HEK293 (cell line): ENCODE results near the gene CDCA4.

Experiments used
- CTCF ChIA-PET: fragments of 350-600 bp; formaldehyde crosslinking; extraction: SDS; loops from one replicate; lab custom pipeline; 2021; ENCODE audit warnings: antibody characterized with exemption; lab: Yijun Ruan, JAX
- POLR2A ChIA-PET: fragments of 300-600 bp; formaldehyde crosslinking; extraction: SDS; loops from one replicate; lab custom pipeline; 2020; ENCODE audit warnings: antibody characterized with exemption, inconsistent platforms; lab: Yijun Ruan, JAX
- H3K27ac ChIP-seq: fragments of 200-500 bp; sonication (Bioruptor generic); 2 replicates; pipeline ENCODE4 v1.5.1; 2014; ENCODE audit warnings: low read depth, low read length, control low read depth, inconsistent platforms; ENCODE audit errors: extremely low read depth
- H3K36me3 ChIP-seq, 2 experiments: fragments of 200-500 bp in 1 of 2; sonication (Bioruptor generic) in 1 of 2; 1 replicate in 1 of 2; 2 replicates in 1 of 2; pipeline ENCODE4 v1.5.1; 2014 to 2017; ENCODE audit warnings: inconsistent platforms in 2 of 2, low read length in 2 of 2; ENCODE audit not compliant: control insufficient read depth in 2 of 2, insufficient read depth in 1 of 2
- H3K4me1 ChIP-seq: fragments of 200-500 bp; sonication (Bioruptor generic); 2 replicates; pipeline ENCODE4 v1.5.1; 2014; ENCODE audit warnings: mild to moderate bottlenecking, low read length, inconsistent platforms; ENCODE audit not compliant: control insufficient read depth, insufficient read depth
- H3K4me3 ChIP-seq: 2 replicates; pipeline ENCODE4 v1.5.1; 2011; ENCODE audit warnings: low read depth, mild to moderate bottlenecking, control low read depth, low read length, moderate library complexity
- H3K9me3 ChIP-seq: fragments of 200-500 bp; sonication (Bioruptor generic); 2 replicates; pipeline ENCODE4 v1.5.1; 2014; ENCODE audit warnings: low read depth, low read length, inconsistent platforms; ENCODE audit not compliant: control insufficient read depth, insufficient read depth
- ATF2 ChIP-seq: fragments of 450-650 bp; formaldehyde crosslinking; IDR thresholded peaks from 2 replicates; pipeline ENCODE4 v1.5.1; 2016; ENCODE audit warnings: missing biosample characterization, missing genetic modification characterization, low read depth
- CTCF ChIP-seq: fragments of 450-650 bp; formaldehyde crosslinking; IDR thresholded peaks from 2 replicates; pipeline ENCODE4 v1.5.1; 2016; ENCODE audit warnings: missing biosample characterization, missing genetic modification characterization
- FEZF1 ChIP-seq: fragments of 450-650 bp; formaldehyde crosslinking; IDR thresholded peaks from 2 replicates; pipeline ENCODE4 v1.5.1; 2016; ENCODE audit warnings: missing biosample characterization, missing genetic modification characterization
- GLIS2 ChIP-seq: fragments of 450-650 bp; formaldehyde crosslinking; IDR thresholded peaks from 2 replicates; pipeline ENCODE4 v1.5.1; 2016; ENCODE audit warnings: missing biosample characterization, missing genetic modification characterization
- PRDM1 ChIP-seq: fragments of 450-650 bp; formaldehyde crosslinking; IDR thresholded peaks from 2 replicates; pipeline ENCODE4; 2016; ENCODE audit warnings: missing biosample characterization, missing genetic modification characterization
- SP7 ChIP-seq: fragments of 450-650 bp; formaldehyde crosslinking; IDR thresholded peaks from 2 replicates; pipeline ENCODE4 v1.5.1; 2016; ENCODE audit warnings: missing biosample characterization, missing genetic modification characterization
- TRIM28 ChIP-seq: IDR thresholded peaks from 2 replicates; pipeline ENCODE4 v1.6.1; 2011; ENCODE audit warnings: low read length, control low read depth, borderline replicate concordance
- ZBTB17 ChIP-seq: fragments of 450-650 bp; formaldehyde crosslinking; IDR thresholded peaks from 2 replicates; pipeline ENCODE4 v1.5.1; 2016; ENCODE audit warnings: missing biosample characterization, missing genetic modification characterization
- ZFP37 ChIP-seq: fragments of 450-650 bp; formaldehyde crosslinking; IDR thresholded peaks from 2 replicates; pipeline ENCODE4 v1.5.1; 2016; ENCODE audit warnings: missing biosample characterization, missing genetic modification characterization
- ZNF2 ChIP-seq: fragments of 450-650 bp; formaldehyde crosslinking; IDR thresholded peaks from 2 replicates; pipeline ENCODE4 v1.5.1; 2016; ENCODE audit warnings: missing biosample characterization, missing genetic modification characterization
- ZNF214 ChIP-seq: fragments of 450-650 bp; formaldehyde crosslinking; IDR thresholded peaks from 2 replicates; pipeline ENCODE4 v1.5.1; 2017; ENCODE audit warnings: missing biosample characterization, mild to moderate bottlenecking, missing genetic modification characterization, borderline replicate concordance
- ZNF266 ChIP-seq: fragments of 450-650 bp; formaldehyde crosslinking; IDR thresholded peaks from 2 replicates; pipeline ENCODE4 v1.5.1; 2016; ENCODE audit warnings: missing biosample characterization, missing genetic modification characterization, low read depth
- ZNF302 ChIP-seq: fragments of 450-650 bp; formaldehyde crosslinking; IDR thresholded peaks from 2 replicates; pipeline ENCODE4 v1.5.1; 2016; ENCODE audit warnings: missing biosample characterization, missing genetic modification characterization, low read depth
- ZNF311 ChIP-seq: fragments of 450-650 bp; formaldehyde crosslinking; IDR thresholded peaks from 2 replicates; pipeline ENCODE4 v1.5.1; 2017; ENCODE audit warnings: missing biosample characterization, missing genetic modification characterization, borderline replicate concordance
- ZNF600 ChIP-seq: fragments of 450-650 bp; formaldehyde crosslinking; IDR thresholded peaks from 2 replicates; pipeline ENCODE4 v1.5.1; 2016; ENCODE audit warnings: missing biosample characterization, missing genetic modification characterization
- ZNF76 ChIP-seq: fragments of 450-650 bp; formaldehyde crosslinking; IDR thresholded peaks from 2 replicates; pipeline ENCODE4; 2016; ENCODE audit warnings: low read depth, missing biosample characterization, missing genetic modification characterization, borderline replicate concordance
- ZNF776 ChIP-seq: fragments of 450-650 bp; formaldehyde crosslinking; IDR thresholded peaks from 2 replicates; pipeline ENCODE4 v1.5.0; 2017; ENCODE audit warnings: missing biosample characterization, missing genetic modification characterization, borderline replicate concordance
- TF ChIP-seq, protein P1 (sequence below): fragments of 450-650 bp; formaldehyde crosslinking; IDR thresholded peaks from 2 replicates; pipeline ENCODE4 v1.5.1; 2016; ENCODE audit warnings: missing biosample characterization, missing genetic modification characterization

Gene CDCA4

GRCh38 chr14:104966261-104966865 lies 54.5 kb downstream of the CDCA4 start:
- ChIA-PET POLR2A (no interaction called here), CTCF (interaction anchor here (1.0 kb wide), 2 partner anchors 33 to 80 kb away, joined by 3 read pairs; no protein-coding TSS in a partner anchor)
- Histone ChIP-seq H3K27ac (no peak overlapping the region), H3K9me3 (no peaks in the 10 kb centered on the region), H3K4me3 (no peak overlapping the region), H3K36me3 (no peaks in the 10 kb centered on the region), H3K4me1 (peaks cover 9% of the 10 kb centered on the region)
- TF ChIP-seq ZNF600 (tag by site-specific recombination) (no peak), GLIS2 (tag by site-specific recombination) (peak; percentile 38; the same call in 1 of the 2 replicates), ATF2 (no peak), ZNF266 (no peak), ZNF76 (tag by site-specific recombination) (no peak), SP7 (tag by site-specific recombination) (no peak)
- TF ChIP-seq, protein P1, sequence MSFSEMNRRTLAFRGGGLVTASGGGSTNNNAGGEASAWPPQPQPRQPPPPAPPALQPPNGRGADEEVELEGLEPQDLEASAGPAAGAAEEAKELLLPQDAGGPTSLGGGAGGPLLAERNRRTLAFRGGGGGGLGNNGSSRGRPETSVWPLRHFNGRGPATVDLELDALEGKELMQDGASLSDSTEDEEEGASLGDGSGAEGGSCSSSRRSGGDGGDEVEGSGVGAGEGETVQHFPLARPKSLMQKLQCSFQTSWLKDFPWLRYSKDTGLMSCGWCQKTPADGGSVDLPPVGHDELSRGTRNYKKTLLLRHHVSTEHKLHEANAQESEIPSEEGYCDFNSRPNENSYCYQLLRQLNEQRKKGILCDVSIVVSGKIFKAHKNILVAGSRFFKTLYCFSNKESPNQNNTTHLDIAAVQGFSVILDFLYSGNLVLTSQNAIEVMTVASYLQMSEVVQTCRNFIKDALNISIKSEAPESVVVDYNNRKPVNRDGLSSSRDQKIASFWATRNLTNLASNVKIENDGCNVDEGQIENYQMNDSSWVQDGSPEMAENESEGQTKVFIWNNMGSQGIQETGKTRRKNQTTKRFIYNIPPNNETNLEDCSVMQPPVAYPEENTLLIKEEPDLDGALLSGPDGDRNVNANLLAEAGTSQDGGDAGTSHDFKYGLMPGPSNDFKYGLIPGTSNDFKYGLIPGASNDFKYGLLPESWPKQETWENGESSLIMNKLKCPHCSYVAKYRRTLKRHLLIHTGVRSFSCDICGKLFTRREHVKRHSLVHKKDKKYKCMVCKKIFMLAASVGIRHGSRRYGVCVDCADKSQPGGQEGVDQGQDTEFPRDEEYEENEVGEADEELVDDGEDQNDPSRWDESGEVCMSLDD (tag by site-specific recombination): peak; percentile 13; the same call in 1 of the 2 replicates

DNA sequence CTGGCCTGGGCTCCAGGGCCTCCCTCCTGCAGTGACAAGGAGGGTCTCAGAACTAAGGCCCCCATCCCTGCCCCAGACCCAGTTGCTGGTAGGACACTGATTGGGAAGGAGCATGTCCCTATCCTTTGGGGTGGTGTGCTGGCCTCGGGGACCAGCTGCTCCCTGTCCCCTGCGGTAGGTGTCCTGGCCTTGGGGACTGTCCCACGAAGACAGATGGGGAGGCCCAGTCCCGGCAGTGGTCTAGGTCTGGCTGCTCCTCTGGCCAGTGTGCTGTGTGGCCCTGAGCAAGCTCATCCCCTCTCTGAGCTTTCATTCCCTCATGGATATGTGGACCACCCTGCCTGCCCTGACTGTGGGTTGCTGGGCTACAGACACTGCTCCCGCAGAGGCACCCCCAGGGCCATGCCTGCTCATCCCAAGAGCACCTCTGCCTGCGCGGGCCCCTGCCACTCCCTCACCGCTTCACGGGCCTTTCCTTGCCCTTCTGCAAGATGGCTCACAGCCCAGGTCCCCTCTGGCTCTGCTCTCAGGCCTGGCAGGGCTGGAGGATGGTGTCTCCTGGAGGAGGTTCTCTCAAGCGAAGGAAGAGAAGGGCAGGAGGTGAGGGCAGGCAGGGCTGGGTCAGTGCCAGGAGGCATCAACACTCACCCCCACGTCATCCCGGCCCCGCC lies 55.2 kb downstream of the CDCA4 start:
- TF ChIP-seq ZNF311 (tag by site-specific recombination) (no peak), ZFP37 (tag by site-specific recombination) (no peak)
- TF ChIP-seq, all 188 proteins: peak for 0
- POLR2A ChIA-PET: no interaction called here
- CTCF ChIA-PET: interaction anchor here (1.0 to 1.9 kb wide), 2 partner anchors 10 to 81 kb away, joined by 3 to 9 read pairs; no protein-coding TSS in a partner anchor
- Histone ChIP-seq H3K36me3 (no peaks in the 10 kb centered on the region), H3K4me3 (no peak overlapping the region), H3K9me3 (no peaks in the 10 kb centered on the region), H3K4me1 (peaks cover 9% of the 10 kb centered on the region), H3K27ac (no peak overlapping the region)

DNA sequence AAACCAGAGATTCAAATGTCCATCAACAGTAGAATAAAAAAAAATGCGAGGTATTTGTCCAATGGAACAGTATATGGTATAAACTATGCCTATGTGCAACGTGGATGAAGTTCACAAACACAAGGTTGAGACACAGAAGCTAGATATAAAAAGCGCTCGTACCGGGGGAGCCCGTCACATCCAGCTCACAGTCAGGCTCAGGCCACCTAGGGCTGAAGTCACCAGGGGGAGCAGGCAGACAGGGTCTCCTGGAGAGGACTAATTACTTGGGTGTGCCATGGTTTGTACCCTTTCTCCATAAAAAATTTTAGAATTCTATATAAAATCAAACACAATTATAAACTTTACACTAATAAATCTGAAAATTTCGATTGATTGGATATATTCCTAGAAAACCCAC lies 56.3 kb downstream of the CDCA4 start:
- TF ChIP-seq ZBTB17 (tag by site-specific recombination): no peak
- no peak for TF ChIP-seq ZNF2 (tag by site-specific recombination)
- no peak for TF ChIP-seq ZNF214 (tag by site-specific recombination)
- TF ChIP-seq PRDM1 (tag by site-specific recombination): no peak
- no peak for TF ChIP-seq FEZF1
- no peak for TF ChIP-seq ZNF302 (tag by site-specific recombination)
- TF ChIP-seq ZNF776 (tag by site-specific recombination): no peak
- no peak for TF ChIP-seq CTCF (tag by site-specific recombination)
- TF ChIP-seq TRIM28: no peak
- Histone ChIP-seq H3K4me1 (peaks cover 9% of the 10 kb centered on the region), H3K4me3 (no peak overlapping the region), H3K9me3 (no peaks in the 10 kb centered on the region), H3K36me3 (no peaks in the 10 kb centered on the region), H3K27ac (no peak overlapping the region)
- ChIA-PET CTCF (interaction anchor here (1.9 kb wide), 1 partner anchor 11 kb away, joined by 9 read pairs; no protein-coding TSS in a partner anchor), POLR2A (no interaction called here)
